ENCODE results near the gene SHC4. TPM values are rescaled to one million over a fixed set of nuclear protein-coding genes. Genes with fewer than 3 reads are reported as not detected.

Gene SHC4
- total and polyA plus RNA-seq, 2 of the 8 experiments (the other 6 are each of a cell fraction or from before 2014, with no cell fraction given) = 0.15 to 0.30 TPM

- TF ChIP-seq CHD7 (IDR thresholded peaks at IDR 0.05; ENCODE audit: insufficient replicate concordance, low read length) (no peak), SRF (IDR thresholded peaks at IDR 0.05; ENCODE audit: low read depth, low read length) (no peak), RAD21 (IDR thresholded peaks at IDR 0.05 in 1 of 2, conservative IDR thresholded peaks at IDR 0.05 in 1 of 2; ENCODE audit: low read depth in 2 of 2, low read length in 2 of 2) (no peak), RNF2 (IDR thresholded peaks at IDR 0.05; ENCODE audit: borderline replicate concordance, low read depth, low read length, missing control alignments, poor library complexity, severe bottlenecking) (no peak), CBX5 (IDR thresholded peaks at IDR 0.05; ENCODE audit: low read depth, low read length) (no peak)
These were observed 185.4 kb downstream of the SHC4 start (continued) for GRCh38 chr15:48778331-48778730.
